Lower lobe of right lung (tissue), 2 donors: ENCODE results near the gene CRLF1. TPM values are rescaled to one million over a fixed set of nuclear protein-coding genes. Genes with fewer than 3 reads are reported as not detected.

Source experiments
- ATAC-seq, 2 donors: fragments of 200-7000 bp; cut with Tn5 transposase; one replicate each; pipeline ENCODE4 v1.9.1; 2020 to 2022; ENCODE audit warnings: mild to moderate bottlenecking in 2 of 2, moderate library complexity in 2 of 2
- DNase-seq: peaks from one replicate; pipeline ENCODE4 v3.0.0-alpha.2; 2020
- H3K27ac ChIP-seq: fragments of 200-600 bp; one replicate; pipeline ENCODE4 v1.8.0; 2022
- H3K27me3 ChIP-seq: fragments of 200-600 bp; one replicate; pipeline ENCODE4 v1.8.0; 2022; ENCODE audit warnings: low read depth
- H3K36me3 ChIP-seq: fragments of 200-600 bp; one replicate; pipeline ENCODE4 v1.8.0; 2022; ENCODE audit warnings: mild to moderate bottlenecking
- H3K4me1 ChIP-seq: fragments of 200-600 bp; one replicate; pipeline ENCODE4 v1.8.0; 2022
- H3K4me3 ChIP-seq: fragments of 200-600 bp; one replicate; pipeline ENCODE4 v1.8.0; 2022; ENCODE audit warnings: mild to moderate bottlenecking
- H3K9me3 ChIP-seq: fragments of 200-600 bp; one replicate; pipeline ENCODE4 v1.8.0; 2022
- intact Hi-C: fragments of 100-400 bp; cut with DNase I; formaldehyde crosslinking; loops from one replicate; pipeline ENCODE4 v1.11.0; 2022
- total RNA-seq: library from RNA; stranded (reverse); fragmentation: NEBNext Ultra II Directional; extraction: Animal tissue kit (Norgen Biotek cat#: 25700); gene quantifications from one replicate; pipeline ENCODE4 v1.2.1, GENCODE V29; 2021
- TF ChIP-seq, protein P1 (sequence below): fragments of 200-600 bp; IDR thresholded peaks from one replicate; pipeline ENCODE4 v1.8.0; 2022; ENCODE audit warnings: antibody characterized with exemption, mild to moderate bottlenecking
- donor health status: DM: no; HTN: yes; CAD: no; lungs with severe emphysema.

Gene CRLF1
- total RNA-seq, 1 donor from 2014 or later: 19.9 TPM

DNA sequence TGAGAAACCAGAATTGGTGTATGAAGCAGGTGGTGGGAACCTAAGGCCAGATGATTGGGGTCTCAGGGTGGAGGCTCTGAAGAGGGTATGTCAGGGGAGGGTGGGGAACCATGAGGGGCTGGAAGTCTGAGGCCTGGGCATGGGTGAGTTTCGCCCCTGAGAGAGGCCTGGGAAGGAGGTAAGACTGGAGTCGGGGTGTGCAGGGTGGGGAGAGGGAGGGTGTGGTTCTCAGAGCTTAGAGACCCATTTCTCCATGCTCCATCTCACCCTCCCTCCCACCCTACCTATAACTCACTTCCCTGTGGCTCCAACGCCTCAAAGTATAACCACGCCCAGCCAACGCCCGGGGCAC lies 29.2 kb upstream of the CRLF1 start:
- TF ChIP-seq, protein P1, sequence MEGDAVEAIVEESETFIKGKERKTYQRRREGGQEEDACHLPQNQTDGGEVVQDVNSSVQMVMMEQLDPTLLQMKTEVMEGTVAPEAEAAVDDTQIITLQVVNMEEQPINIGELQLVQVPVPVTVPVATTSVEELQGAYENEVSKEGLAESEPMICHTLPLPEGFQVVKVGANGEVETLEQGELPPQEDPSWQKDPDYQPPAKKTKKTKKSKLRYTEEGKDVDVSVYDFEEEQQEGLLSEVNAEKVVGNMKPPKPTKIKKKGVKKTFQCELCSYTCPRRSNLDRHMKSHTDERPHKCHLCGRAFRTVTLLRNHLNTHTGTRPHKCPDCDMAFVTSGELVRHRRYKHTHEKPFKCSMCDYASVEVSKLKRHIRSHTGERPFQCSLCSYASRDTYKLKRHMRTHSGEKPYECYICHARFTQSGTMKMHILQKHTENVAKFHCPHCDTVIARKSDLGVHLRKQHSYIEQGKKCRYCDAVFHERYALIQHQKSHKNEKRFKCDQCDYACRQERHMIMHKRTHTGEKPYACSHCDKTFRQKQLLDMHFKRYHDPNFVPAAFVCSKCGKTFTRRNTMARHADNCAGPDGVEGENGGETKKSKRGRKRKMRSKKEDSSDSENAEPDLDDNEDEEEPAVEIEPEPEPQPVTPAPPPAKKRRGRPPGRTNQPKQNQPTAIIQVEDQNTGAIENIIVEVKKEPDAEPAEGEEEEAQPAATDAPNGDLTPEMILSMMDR: no peak
- intact Hi-C loops: no loop called here
- DNase-seq (no peak), ATAC-seq (no peak)
- Histone ChIP-seq H3K9me3 (no peaks in the 10 kb centered on the region), H3K27ac (no peak overlapping the region), H3K4me3 (peak overlapping the region; percentile 78), H3K4me1 (peaks cover 20% of the 10 kb centered on the region), H3K27me3 (no peaks in the 10 kb centered on the region), H3K36me3 (peaks cover 3% of the 10 kb centered on the region)

DNA sequence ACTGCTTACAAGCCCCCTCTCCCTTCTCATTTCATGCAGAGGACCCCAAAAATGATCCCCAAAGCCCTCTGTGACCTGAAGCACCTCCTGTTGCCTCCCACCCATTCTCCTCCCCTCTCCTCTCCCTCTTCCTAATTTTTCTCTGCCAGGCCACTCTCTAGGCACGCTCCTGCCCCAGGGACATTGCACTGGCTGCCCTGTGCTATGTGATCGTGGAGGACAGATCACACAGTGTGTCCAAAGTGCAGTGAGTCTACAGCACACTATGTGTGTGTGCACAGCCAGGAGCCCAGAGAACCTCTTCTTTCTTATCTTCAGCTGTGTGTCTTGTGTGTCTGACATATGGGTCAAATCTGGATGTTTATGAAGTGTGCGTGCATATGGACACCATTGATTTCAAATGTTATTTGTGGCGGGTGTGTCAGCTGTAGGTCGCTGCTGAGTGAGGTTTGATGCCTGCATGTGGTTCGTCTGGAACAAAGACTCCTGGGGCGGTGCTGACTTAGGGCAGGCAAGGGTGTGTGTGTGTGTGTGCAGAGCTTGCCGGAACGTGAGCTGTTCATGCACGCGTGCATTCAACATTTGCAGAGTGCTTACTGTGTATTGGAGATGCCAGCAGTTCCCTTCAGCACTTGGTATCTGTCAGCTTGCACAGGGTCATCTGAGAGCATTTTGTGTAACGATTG lies 28.2 kb upstream of the CRLF1 start:
- Histone ChIP-seq H3K27me3 (no peaks in the 10 kb centered on the region), H3K36me3 (no peaks in the 10 kb centered on the region), H3K4me3 (no peak overlapping the region), H3K9me3 (no peaks in the 10 kb centered on the region), H3K27ac (no peak overlapping the region), H3K4me1 (peaks cover 20% of the 10 kb centered on the region)
- TF ChIP-seq, protein P1: no peak
- ATAC-seq (no peak), DNase-seq (no peak)
- intact Hi-C loops: no loop called here

DNA sequence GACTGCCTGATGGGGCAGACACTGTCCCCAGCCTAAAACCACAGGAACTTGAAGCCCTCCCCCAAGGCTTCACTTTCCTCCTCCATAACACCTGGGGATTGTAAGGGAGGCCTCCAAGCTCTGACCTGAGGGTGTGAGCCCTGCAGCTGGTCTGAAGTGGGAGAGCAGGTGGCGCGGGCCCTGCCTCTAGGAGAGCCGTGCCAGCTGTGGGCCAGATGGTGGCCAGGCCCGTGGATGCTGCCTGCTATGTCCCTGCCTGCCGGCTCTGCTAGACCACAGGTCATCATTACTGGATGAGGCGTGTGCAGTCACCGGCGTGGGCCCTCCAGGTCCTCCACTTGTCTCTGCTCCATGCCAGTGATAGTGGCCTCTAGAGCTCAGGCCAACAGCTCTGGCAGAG lies 26.7 kb upstream of the CRLF1 start:
- TF ChIP-seq, protein P1: no peak
- intact Hi-C loops: no loop called here
- H3K4me1 ChIP-seq: peaks cover 19% of the 10 kb centered on the region
- H3K27ac ChIP-seq: no peak overlapping the region
- no peak for DNase-seq
- ATAC-seq: no peak
- H3K36me3 ChIP-seq: no peaks in the 10 kb centered on the region
- no peak overlapping the region for H3K4me3 ChIP-seq
- no peaks in the 10 kb centered on the region for H3K27me3 ChIP-seq
- no peaks in the 10 kb centered on the region for H3K9me3 ChIP-seq

DNA sequence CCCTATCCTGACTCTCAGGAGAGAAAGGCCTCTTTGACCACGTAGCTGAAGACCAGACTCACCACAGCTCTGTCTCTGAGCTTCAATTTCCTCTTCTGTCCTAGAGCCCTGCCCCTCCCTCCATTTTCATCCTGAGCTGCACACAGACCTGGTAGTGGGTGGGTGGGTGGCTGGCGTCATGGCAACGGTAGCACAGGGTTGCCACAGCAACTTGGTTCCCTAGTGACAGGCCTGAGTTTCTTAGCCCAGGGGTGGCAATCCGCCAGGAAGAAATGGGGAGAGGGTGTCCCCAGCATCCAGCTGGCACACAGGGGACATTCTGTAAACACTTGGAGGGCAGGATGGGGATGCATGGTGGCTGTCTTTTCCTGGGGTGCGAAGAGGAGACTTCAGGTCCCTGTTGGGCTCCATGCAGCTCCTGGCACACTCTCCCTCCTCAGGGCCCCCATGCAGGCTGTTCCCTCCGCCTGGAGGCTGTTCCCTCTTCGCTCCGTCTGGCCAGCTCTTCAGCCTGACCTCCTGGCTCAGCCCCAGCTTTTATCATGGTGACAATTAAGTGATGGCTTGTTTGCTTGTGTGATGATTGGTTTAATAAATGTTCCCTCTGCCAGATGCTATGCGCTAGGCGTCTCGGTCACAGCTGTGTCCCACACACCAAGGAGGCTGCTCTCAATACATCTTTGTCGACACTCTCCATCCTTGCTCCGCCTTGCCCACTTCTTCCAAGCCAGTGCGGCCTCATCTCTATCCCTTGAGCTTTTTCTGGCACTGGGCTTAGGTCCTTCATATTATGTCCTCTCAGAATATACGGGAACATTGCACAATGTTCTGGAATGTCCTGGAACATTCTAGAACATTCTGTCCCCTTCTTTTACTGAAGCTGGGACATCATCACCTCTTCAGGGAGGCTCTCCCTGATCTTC lies 22.8 kb upstream of the CRLF1 start:
- Histone ChIP-seq H3K36me3 (no peaks in the 10 kb centered on the region), H3K9me3 (no peaks in the 10 kb centered on the region), H3K27ac (no peak overlapping the region), H3K27me3 (no peaks in the 10 kb centered on the region), H3K4me3 (no peak overlapping the region), H3K4me1 (no peaks in the 10 kb centered on the region)
- intact Hi-C loops: no loop called here
- DNase-seq: no peak
- ATAC-seq: peak; percentile 31 to 76
- TF ChIP-seq, protein P1: no peak

DNA sequence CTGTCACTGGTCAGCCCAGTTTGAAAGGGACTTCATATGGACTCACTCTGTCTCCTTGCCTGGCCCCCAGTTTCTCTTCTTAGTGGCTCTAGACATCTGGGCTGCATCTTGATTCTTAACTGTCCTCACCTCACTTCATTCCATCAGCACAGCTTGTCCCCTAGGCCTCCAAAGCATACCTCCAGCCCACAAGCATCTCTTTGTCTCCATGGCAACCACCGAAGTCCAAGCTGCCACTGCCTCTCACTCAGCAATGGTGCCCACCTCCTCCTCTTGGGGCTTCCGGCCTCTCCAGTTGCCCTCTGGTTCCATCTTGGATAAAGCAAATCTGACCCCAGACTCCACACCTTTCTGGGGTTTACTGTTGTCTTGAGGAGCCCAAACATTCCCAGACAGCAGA lies 20.3 kb upstream of the CRLF1 start:
- Histone ChIP-seq H3K4me1 (no peaks in the 10 kb centered on the region), H3K4me3 (no peak overlapping the region), H3K27ac (no peak overlapping the region), H3K36me3 (no peaks in the 10 kb centered on the region), H3K27me3 (no peaks in the 10 kb centered on the region), H3K9me3 (no peaks in the 10 kb centered on the region)
- intact Hi-C loops: no loop called here
- DNase-seq: no peak
- TF ChIP-seq, protein P1: no peak
- no peak for ATAC-seq
